HG02970 (cell line): ENCODE data around the gene IP6K2.

Source experiments
- ATAC-seq: cut with Tn5 transposase; IDR thresholded peaks from one replicate; pipeline ENCODE4 v1.9.1; 2021; ENCODE audit warnings: mild to moderate bottlenecking, moderate library complexity, moderate number of reproducible peaks; ENCODE audit not compliant: unreplicated experiment, low FRiP score

IP6K2 gene

GRCh38 chr3:48644898-48645760, 71.9 kb downstream of the IP6K2 start:
- no peak for ATAC-seq

DNA sequence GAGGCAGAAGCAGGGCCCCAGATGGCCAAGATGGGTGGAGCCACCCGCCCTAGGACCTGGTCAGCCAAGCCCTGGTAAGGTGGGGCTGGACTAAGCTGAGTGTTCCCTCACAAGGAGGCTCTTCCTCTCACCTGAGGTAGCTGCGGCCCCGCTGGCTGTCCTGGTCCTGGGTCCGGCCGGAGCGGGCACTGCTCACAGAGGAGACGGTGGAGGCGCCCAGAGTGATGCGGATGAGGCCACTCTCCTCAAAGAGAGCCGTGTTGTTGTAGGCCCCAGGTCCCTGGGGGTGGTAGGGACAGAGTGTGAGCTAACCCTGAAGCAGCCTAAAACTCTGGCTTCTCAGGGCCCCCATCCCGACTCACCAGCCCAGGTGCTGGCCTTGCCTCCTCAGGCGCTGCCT, 74.4 kb downstream of the IP6K2 start:
- ATAC-seq = no peak

GRCh38 chr3:48641396-48641795, 75.6 kb downstream of the IP6K2 start:
- no peak for ATAC-seq

GRCh38 chr3:48639944-48640606, 76.9 kb downstream of the IP6K2 start:
- ATAC-seq = no peak
